ENCODE data around the gene ANAPC2. TPM values are rescaled to one million over a fixed set of nuclear protein-coding genes. Genes with fewer than 3 reads are reported as not detected.

The ANAPC2 gene
- total RNA-seq, 1 donor from 2014 or later = 24.4 TPM

- peak; percentile 37 for DNase-seq (ENCODE audit: low read depth, low spot score)
These were observed 38.9 kb upstream of the ANAPC2 start, which contains the start of gene RNF224 for GRCh38 chr9:137227054-137227852. RNF224 (plus strand) TSS chr9:137227502; CDS start chr9:137228336, 834 bp downstream.

DNA sequence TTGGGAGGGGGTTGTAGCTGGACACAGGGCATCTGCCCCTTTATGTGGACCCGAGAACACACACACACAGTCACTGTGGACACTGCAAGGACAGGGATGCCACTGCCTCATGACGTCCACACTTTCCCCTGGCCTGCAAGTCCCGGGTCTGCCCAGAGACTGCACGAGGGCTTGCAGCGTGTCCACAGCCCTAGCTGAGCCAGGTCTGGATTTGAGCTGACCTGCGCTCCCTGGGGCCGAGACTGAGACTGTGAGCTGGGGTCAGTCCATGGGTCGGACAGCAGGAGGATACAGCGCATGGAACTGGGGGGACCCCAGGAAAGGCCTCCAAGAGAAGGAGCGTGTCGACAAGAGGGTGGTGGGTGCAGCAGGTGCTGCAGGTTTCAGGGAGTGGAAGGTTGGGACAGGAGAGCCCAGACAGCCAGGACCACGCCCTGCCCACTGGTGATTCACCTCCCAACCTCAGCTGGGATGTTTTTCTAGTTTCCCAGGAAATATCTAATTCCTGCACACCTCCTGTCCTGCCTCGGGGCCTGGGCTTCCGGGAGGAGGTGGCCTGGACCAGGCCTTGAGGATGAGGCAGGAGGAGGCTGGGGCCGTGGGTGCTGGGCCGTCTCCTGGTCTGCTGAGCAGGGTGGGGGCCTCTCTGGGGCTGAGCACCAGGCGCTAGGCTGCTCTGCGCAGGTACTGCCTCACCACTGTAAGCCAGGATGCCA is 38.1 kb upstream of the ANAPC2 start:
- no peak for DNase-seq (ENCODE audit: low read depth, low spot score)

DNA sequence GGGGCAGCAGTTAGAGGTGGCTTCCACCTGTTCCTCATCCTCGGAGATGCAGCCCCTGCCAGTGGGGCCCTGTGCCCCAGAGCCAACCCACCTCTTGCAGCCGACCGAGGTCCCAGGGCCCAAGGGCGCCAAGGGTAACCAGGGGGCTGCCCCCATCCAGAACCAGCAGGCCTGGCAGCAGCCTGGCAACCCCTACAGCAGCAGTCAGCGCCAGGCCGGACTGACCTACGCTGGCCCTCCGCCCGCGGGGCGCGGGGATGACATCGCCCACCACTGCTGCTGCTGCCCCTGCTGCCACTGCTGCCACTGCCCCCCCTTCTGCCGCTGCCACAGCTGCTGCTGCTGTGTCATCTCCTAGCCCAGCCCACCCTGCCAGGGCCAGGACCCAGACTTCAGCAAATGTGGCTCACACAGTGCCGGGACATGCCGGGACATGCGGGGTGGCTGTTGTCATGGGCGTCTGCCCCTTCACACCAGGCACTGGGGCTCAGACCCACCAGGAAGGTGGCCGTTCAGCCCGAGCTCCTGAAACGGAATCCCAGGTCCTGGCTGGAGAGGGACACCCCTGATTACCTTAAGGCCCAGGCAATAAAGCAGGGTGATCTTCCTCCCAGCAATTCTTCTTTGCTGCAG is 37.5 kb upstream of the ANAPC2 start:
- DNase-seq (ENCODE audit: low read depth, low spot score) = no peak

- DNase-seq (ENCODE audit: low read depth, low spot score) = no peak
These were observed 36.7 kb upstream of the ANAPC2 start, which contains the start of gene CYSRT1 for GRCh38 chr9:137224830-137225694. CYSRT1 (plus strand) TSS chr9:137225174; CDS start chr9:137225622, 448 bp downstream.

GRCh38 chr9:137223078-137223970 is 35.0 kb upstream of the ANAPC2 start:
- peak; percentile 94 for DNase-seq (ENCODE audit: low read depth, low spot score)

- DNase-seq (ENCODE audit: low read depth, low spot score) = no peak
These were observed 34.1 kb upstream of the ANAPC2 start, which contains the start of gene RNF208 for GRCh38 chr9:137222190-137223077. RNF208 (minus strand) TSS chr9:137222240; CDS start chr9:137221212, 1,028 bp downstream.

DNA sequence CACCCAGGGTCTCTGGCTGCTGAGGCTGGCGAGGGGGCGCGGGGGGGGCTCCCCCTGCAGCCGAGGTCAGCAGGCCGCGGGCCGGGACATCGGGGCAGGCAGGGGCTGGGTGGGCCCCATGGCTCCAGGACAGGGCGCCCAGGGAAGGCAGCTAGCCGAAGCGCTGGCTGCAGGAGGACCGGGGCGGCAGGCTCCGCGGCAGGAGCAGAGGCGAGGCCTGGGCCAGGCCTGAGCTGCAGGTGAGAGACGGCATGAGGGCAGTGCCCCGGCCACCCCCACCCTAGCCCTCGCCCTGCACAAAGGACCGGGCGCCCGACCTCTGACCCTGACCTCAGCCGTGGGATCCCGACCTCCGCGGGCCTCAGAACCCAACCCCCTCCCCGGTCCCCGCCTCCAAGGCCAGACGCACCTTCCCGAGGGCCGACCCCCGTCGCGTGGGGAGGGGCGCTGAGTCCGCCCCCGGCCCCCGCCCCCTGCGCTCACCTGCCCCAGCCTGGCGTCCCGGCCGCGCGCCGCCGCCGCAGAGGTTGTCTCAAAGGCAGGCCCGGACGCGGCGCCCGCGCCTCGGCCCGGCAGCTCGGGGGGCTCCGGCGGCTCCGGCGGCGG is 33.2 kb upstream of the ANAPC2 start:
- no peak for DNase-seq (ENCODE audit: low read depth, low spot score)

DNA sequence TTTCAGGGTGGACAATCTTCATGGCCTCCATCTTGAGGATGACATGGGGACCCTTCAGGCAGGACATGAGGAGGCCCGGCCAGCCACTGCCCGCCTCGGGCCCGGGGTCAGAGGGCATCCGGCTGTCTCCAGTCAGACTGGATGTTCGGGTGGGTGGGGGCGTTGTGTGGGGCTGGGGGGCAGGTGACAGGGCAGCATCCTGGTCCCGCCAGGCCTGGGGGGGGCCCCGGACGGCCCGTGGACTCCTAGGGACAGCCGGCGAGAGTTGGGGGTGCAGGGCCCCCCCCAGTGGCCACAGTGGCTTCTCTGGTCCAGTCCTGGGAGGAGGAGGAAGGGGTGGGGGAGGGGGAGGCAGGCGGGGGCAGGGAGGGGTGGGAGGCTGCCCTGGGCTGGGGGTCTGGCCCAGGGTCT is 32.7 kb upstream of the ANAPC2 start:
- DNase-seq (ENCODE audit: low read depth, low spot score) = no peak

- no peak for DNase-seq (ENCODE audit: low read depth, low spot score)
These were observed 32.1 kb upstream of the ANAPC2 start for GRCh38 chr9:137220317-137221094.

- DNase-seq (ENCODE audit: low read depth, low spot score) = no peak
These were observed 31.5 kb upstream of the ANAPC2 start for GRCh38 chr9:137219757-137220316.

GRCh38 chr9:137218754-137219271 is 30.5 kb upstream of the ANAPC2 start:
- no peak for DNase-seq (ENCODE audit: low read depth, low spot score)

- no peak for DNase-seq (ENCODE audit: low read depth, low spot score)
These were observed 29.9 kb upstream of the ANAPC2 start for GRCh38 chr9:137218212-137218753.

DNA sequence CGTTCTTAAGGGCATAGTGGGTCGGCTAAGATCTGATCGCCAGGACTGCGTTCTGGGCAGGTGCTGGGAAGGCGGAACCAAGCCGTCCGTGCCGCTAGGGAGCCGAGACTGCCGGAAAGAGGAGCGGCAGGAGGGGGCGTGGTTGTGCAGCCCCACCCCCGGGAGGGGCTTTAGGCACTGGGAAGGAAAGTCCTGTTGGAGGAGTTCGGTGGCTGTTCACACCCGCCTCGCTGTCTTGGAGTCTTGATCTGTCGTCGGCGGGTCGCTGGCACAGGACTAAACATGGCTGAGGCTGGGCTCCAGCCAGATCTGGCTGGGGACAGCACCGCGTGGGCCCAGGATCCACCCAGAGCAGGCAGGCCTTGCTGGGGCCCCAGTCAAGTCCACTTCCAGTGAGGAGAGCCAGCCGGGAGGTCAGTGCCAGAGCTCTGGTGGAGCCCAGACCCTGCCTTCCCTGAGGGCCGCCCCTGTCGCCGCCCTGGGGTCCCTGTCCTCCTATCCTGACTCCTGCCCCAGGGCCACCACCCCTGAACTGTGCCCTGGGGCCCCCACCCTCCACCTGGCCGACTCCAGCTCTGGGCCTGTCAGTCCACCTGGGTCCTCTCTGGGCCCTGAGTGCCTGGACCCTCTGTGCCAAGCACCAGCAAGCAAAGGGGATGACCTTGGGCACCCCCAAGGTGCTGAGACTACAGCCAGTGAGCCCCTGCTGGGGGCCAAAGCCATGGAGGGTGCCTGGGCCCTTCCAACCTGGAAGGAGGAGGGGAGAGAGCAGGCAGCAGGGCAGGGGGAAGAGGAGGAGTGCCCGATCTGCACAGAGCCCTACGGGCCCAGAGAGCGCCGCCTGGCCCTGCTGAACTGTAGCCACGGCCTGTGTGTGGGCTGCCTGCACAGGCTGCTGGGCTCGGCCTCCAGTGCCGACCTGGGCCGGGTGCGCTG is 29.2 kb upstream of the ANAPC2 start:
- DNase-seq (ENCODE audit: low read depth, low spot score) = no peak

- no peak for DNase-seq (ENCODE audit: low read depth, low spot score)
These were observed 28.0 kb upstream of the ANAPC2 start for GRCh38 chr9:137216188-137216965.

Measured in pulmonary artery endothelial cell (primary cell).